ENCODE data around the gene PLCB4.

PLCB4 gene

GRCh38 chr20:9148291-9148690, 79.4 kb downstream of the PLCB4 start:
- Histone ChIP-seq H3K36me3 (ENCODE audit: insufficient read depth, low read length) (no peaks in the 10 kb centered on the region), H3K9ac (ENCODE audit: low read depth, low read length, poor library complexity, severe bottlenecking) (no peak overlapping the region), H3K4me2 (ENCODE audit: low read depth, low read length, poor library complexity, severe bottlenecking) (no peak overlapping the region), H3K79me2 (ENCODE audit: insufficient read depth, low read length) (peaks cover 8% of the 10 kb centered on the region; the same call in 1 of the 2 replicates), H3K27me3 (ENCODE audit: insufficient read depth, low read length, poor library complexity, severe bottlenecking) (no peaks in the 10 kb centered on the region), H3K4me1 (ENCODE audit: insufficient read depth, low read length, poor library complexity, severe bottlenecking) (peaks cover 50% of the 10 kb centered on the region), H4K20me1 (ENCODE audit: insufficient read depth, low read length, poor library complexity, severe bottlenecking) (no peaks in the 10 kb centered on the region), H3K9me2 (replicated peaks; ENCODE audit: low read depth, low read length) (no peaks in the 10 kb centered on the region), H3F3A (ENCODE audit: low read depth) (0 out of 2 replicates have a peak, but pooled peaks cover 3% of the 10 kb centered on the region), H3K4me3 (ENCODE audit: low read length, poor library complexity, severe bottlenecking) (no peak overlapping the region), H3K9me3 (ENCODE audit: insufficient read depth, low read depth, low read length) (peaks cover 6% of the 10 kb centered on the region; the same call in 1 of the 2 replicates), H2AFZ (ENCODE audit: low read length) (no peak overlapping the region)
- TF ChIP-seq EZH2phosphoT487 (IDR thresholded peaks at IDR 0.05; ENCODE audit: borderline replicate concordance) (no peak), CTCF (conservative IDR thresholded peaks at IDR 0.05; ENCODE audit: low read length) (no peak)

DNA sequence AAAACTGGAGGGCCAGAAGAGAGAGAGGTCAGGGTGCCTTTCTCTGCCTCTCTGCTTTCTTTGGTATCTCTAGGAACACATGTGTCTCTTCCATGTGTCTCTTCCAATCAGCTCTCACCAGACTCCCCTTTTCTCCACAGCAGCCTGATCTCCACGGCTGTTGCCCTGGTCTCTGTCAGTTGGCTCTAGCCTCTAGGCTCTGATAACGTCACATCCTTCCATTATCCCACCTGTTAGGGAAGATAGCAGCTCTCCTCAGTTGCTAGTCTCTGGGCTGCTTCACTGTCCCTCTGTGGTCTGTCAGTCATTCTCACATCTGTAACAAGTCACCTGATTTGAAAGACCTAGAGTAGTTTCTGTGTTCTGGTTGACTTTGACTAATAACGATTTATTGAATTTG, 80.2 kb downstream of the PLCB4 start:
- no peak for TF ChIP-seq CTCF (conservative IDR thresholded peaks at IDR 0.05; ENCODE audit: low read length)
- TF ChIP-seq EZH2phosphoT487 (IDR thresholded peaks at IDR 0.05; ENCODE audit: borderline replicate concordance): no peak
- no peak overlapping the region for H3K4me3 ChIP-seq (ENCODE audit: low read length, poor library complexity, severe bottlenecking)
- no peaks in the 10 kb centered on the region for H3K36me3 ChIP-seq (ENCODE audit: insufficient read depth, low read length)
- H3K79me2 ChIP-seq (ENCODE audit: insufficient read depth, low read length): peaks cover 8% of the 10 kb centered on the region; the same call in 1 of the 2 replicates
- H2AFZ ChIP-seq (ENCODE audit: low read length): no peak overlapping the region
- no peaks in the 10 kb centered on the region for H3K9me2 ChIP-seq (replicated peaks; ENCODE audit: low read depth, low read length)
- H3K4me2 ChIP-seq (ENCODE audit: low read depth, low read length, poor library complexity, severe bottlenecking): no peak overlapping the region
- no peak overlapping the region for H3K9ac ChIP-seq (ENCODE audit: low read depth, low read length, poor library complexity, severe bottlenecking)
- H3F3A ChIP-seq (ENCODE audit: low read depth): 0 out of 2 replicates have a peak, but pooled peaks cover 3% of the 10 kb centered on the region
- no peaks in the 10 kb centered on the region for H3K27me3 ChIP-seq (ENCODE audit: insufficient read depth, low read length, poor library complexity, severe bottlenecking)
- H4K20me1 ChIP-seq (ENCODE audit: insufficient read depth, low read length, poor library complexity, severe bottlenecking): no peaks in the 10 kb centered on the region
- H3K4me1 ChIP-seq (ENCODE audit: insufficient read depth, low read length, poor library complexity, severe bottlenecking): peaks cover 42% of the 10 kb centered on the region
- peaks cover 6% of the 10 kb centered on the region; the same call in 1 of the 2 replicates for H3K9me3 ChIP-seq (ENCODE audit: insufficient read depth, low read depth, low read length)

DNA sequence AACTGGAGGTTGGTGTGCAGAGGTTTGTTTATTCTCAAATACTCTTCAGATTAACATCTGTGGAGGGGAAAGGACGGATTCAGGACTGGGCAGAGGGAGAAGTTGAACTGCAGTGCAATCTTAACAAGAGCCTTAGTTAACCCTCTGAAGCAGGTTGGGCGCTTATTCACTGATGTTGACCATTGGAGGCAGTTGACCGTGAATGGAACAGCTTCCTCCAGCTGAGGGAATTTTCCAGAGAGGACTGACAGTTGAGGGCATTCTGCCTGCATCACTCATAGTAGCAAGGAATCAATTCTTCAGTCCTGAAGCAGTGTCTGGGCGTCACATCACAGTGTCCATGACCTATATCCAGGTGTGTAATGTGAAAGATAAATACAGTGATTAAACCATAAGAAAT, 80.9 kb downstream of the PLCB4 start:
- Histone ChIP-seq H3K9ac (ENCODE audit: low read depth, low read length, poor library complexity, severe bottlenecking) (no peak overlapping the region), H4K20me1 (ENCODE audit: insufficient read depth, low read length, poor library complexity, severe bottlenecking) (no peaks in the 10 kb centered on the region), H3K79me2 (ENCODE audit: insufficient read depth, low read length) (peaks cover 8% of the 10 kb centered on the region; the same call in 1 of the 2 replicates), H3K9me2 (replicated peaks; ENCODE audit: low read depth, low read length) (no peaks in the 10 kb centered on the region), H3K36me3 (ENCODE audit: insufficient read depth, low read length) (no peaks in the 10 kb centered on the region), H3K4me3 (ENCODE audit: low read length, poor library complexity, severe bottlenecking) (no peak overlapping the region), H3K4me2 (ENCODE audit: low read depth, low read length, poor library complexity, severe bottlenecking) (no peak overlapping the region), H3K4me1 (ENCODE audit: insufficient read depth, low read length, poor library complexity, severe bottlenecking) (peaks cover 35% of the 10 kb centered on the region), H2AFZ (ENCODE audit: low read length) (no peak overlapping the region), H3K9me3 (ENCODE audit: insufficient read depth, low read depth, low read length) (peaks cover 6% of the 10 kb centered on the region; the same call in 1 of the 2 replicates), H3K27me3 (ENCODE audit: insufficient read depth, low read length, poor library complexity, severe bottlenecking) (no peaks in the 10 kb centered on the region), H3F3A (ENCODE audit: low read depth) (0 out of 2 replicates have a peak, but pooled peaks cover 2% of the 10 kb centered on the region)
- TF ChIP-seq CTCF (conservative IDR thresholded peaks at IDR 0.05; ENCODE audit: low read length) (no peak), EZH2phosphoT487 (IDR thresholded peaks at IDR 0.05; ENCODE audit: borderline replicate concordance) (no peak)
